H1 (cell line): ENCODE measurements around the gene COL6A5.

Experiments
- CTCF ChIP-seq, 3 experiments: IDR thresholded peaks; 1 replicate in 2 of 3; 2 replicates in 1 of 3; pipeline versions ENCODE4 v1.5.1 to v1.6.1; 2011; ENCODE audit warnings: low read length in 3 of 3, mild to moderate bottlenecking in 3 of 3, inconsistent platforms in 2 of 3, low read depth in 1 of 3, moderate library complexity in 1 of 3; ENCODE audit not compliant: insufficient read depth in 1 of 3; ENCODE audit errors: control extremely low read depth in 1 of 3
- POLR2A ChIP-seq, 2 experiments: IDR thresholded peaks; 1 replicate in 1 of 2; 2 replicates in 1 of 2; pipeline ENCODE4 v1.6.1; 2011; ENCODE audit warnings: low read depth in 2 of 2, low read length in 2 of 2, mild to moderate bottlenecking in 2 of 2; ENCODE audit errors: control extremely low read depth in 1 of 2

- TF ChIP-seq POLR2A (IDR thresholded peaks at IDR 0.05; ENCODE audit: control extremely low read depth in 1 of 2, low read depth in 2 of 2, low read length in 2 of 2) = no peak
- TF ChIP-seq CTCF (IDR thresholded peaks at IDR 0.05; ENCODE audit: control extremely low read depth in 1 of 3, insufficient read depth in 1 of 3, low read depth in 1 of 3, low read length in 3 of 3) = no peak
Observed at GRCh38 chr3:130507746-130508145, 162.3 kb downstream of the COL6A5 start.
